ENCODE data around the gene LRRC40. TPM values are rescaled to one million over a fixed set of nuclear protein-coding genes. Genes with fewer than 3 reads are reported as not detected.

The LRRC40 gene
- polyA plus RNA-seq, 1 donor = 32.2 TPM

- DNase-seq = no peak
Measured at GRCh38 chr1:70134148-70134547, 71.2 kb downstream of the LRRC40 start.

GRCh38 chr1:70117046-70117445 is 88.3 kb downstream of the LRRC40 start:
- DNase-seq = no peak

GRCh38 chr1:70115315-70115714 is 90.1 kb downstream of the LRRC40 start:
- no peak for DNase-seq

- DNase-seq = no peak
Measured at GRCh38 chr1:70112838-70113237, 92.5 kb downstream of the LRRC40 start.

GRCh38 chr1:70109241-70109640 is 96.1 kb downstream of the LRRC40 start:
- DNase-seq = no peak

GRCh38 chr1:70103770-70104169 is 101.6 kb downstream of the LRRC40 start:
- DNase-seq = no peak

- DNase-seq = no peak
Measured at GRCh38 chr1:70101774-70102173, 103.6 kb downstream of the LRRC40 start.

- no peak for DNase-seq
Measured at GRCh38 chr1:70101231-70101630, 104.1 kb downstream of the LRRC40 start.

Other genes with a start within 250 kb of the LRRC40 start
- gene SRSF11, start 15.8 kb upstream of the LRRC40 start, polyA plus RNA-seq (ENCODE audit: insufficient read length) = 553 TPM
- gene ANKRD13C, start 149.1 kb upstream of the LRRC40 start, polyA plus RNA-seq (ENCODE audit: insufficient read length) = 32.8 TPM
- gene CTH, start 205.7 kb upstream of the LRRC40 start, polyA plus RNA-seq (ENCODE audit: insufficient read length) = 16.2 TPM